ENCODE results near the gene DSTYK.

DSTYK gene

DNA sequence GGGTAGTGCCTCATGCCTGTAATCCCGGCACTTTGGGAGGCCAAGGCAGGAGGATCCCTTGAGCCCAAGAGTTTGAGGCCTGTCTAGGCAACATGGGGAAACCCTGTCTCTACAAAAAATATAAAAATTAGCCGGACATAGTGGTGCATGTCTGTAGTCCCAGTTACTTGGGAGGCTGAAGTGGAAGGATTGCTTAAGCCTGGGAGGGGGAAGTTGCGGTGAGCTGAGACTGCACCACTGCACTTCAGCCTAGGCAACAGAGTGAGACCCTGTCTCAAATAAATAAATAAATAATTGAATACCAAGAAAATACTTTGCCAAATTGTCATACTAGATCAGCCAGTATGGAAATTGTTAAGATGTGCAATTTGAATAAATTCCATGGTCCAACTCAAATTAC, 83.9 kb downstream of the DSTYK start:
- no peak for TF ChIP-seq EZH2phosphoT487 (IDR thresholded peaks at IDR 0.05; ENCODE audit: borderline replicate concordance)
- TF ChIP-seq, protein P1, sequence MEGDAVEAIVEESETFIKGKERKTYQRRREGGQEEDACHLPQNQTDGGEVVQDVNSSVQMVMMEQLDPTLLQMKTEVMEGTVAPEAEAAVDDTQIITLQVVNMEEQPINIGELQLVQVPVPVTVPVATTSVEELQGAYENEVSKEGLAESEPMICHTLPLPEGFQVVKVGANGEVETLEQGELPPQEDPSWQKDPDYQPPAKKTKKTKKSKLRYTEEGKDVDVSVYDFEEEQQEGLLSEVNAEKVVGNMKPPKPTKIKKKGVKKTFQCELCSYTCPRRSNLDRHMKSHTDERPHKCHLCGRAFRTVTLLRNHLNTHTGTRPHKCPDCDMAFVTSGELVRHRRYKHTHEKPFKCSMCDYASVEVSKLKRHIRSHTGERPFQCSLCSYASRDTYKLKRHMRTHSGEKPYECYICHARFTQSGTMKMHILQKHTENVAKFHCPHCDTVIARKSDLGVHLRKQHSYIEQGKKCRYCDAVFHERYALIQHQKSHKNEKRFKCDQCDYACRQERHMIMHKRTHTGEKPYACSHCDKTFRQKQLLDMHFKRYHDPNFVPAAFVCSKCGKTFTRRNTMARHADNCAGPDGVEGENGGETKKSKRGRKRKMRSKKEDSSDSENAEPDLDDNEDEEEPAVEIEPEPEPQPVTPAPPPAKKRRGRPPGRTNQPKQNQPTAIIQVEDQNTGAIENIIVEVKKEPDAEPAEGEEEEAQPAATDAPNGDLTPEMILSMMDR (conservative IDR thresholded peaks at IDR 0.05; ENCODE audit: low read length), result no peak
- Histone ChIP-seq H3K4me3 (ENCODE audit: low read length, poor library complexity, severe bottlenecking) (no peak overlapping the region), H3K9me2 (replicated peaks; ENCODE audit: low read depth, low read length) (no peaks in the 10 kb centered on the region), H3K4me1 (ENCODE audit: insufficient read depth, low read length, poor library complexity, severe bottlenecking) (peaks cover 4% of the 10 kb centered on the region), H3K9me3 (ENCODE audit: insufficient read depth, low read depth, low read length) (no peaks in the 10 kb centered on the region), H3K36me3 (ENCODE audit: insufficient read depth, low read length) (no peaks in the 10 kb centered on the region), H3K4me2 (ENCODE audit: low read depth, low read length, poor library complexity, severe bottlenecking) (no peak overlapping the region), H2AFZ (ENCODE audit: low read length) (no peak overlapping the region), H3K9ac (ENCODE audit: low read depth, low read length, poor library complexity, severe bottlenecking) (no peak overlapping the region), H4K20me1 (ENCODE audit: insufficient read depth, low read length, poor library complexity, severe bottlenecking) (no peaks in the 10 kb centered on the region), H3K79me2 (ENCODE audit: insufficient read depth, low read length) (no peaks in the 10 kb centered on the region), H3K27me3 (ENCODE audit: insufficient read depth, low read length, poor library complexity, severe bottlenecking) (no peaks in the 10 kb centered on the region), H3F3A (ENCODE audit: low read depth) (no peaks in the 10 kb centered on the region)

DNA sequence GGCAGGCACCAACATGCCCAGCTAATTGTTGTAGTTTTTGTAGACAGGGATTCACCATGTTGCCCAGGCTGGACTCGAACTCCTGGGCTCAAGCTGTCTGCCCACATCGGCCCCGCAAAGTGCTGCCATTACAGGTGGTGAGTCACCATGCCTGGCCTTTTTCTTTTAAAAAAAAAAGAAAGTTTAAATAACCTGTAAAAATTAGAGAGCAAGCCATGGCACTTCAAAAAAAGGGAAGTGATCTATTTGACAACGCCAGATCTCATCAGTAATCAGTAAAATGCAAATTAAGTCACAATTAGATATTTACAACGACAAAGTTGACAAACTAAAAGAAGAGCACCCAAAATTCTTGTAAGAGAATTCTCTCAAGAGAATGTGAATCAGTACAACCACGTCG, 86.8 kb downstream of the DSTYK start:
- 0 out of 2 replicates have a peak overlapping the region, but pooled peaks have one; percentile 22 for H2AFZ ChIP-seq (ENCODE audit: low read length)
- no peak overlapping the region for H3K4me3 ChIP-seq (ENCODE audit: low read length, poor library complexity, severe bottlenecking)
- TF ChIP-seq EZH2phosphoT487 (IDR thresholded peaks at IDR 0.05; ENCODE audit: borderline replicate concordance), result no peak
- TF ChIP-seq, protein P1 (conservative IDR thresholded peaks at IDR 0.05; ENCODE audit: low read length), result no peak
- H3K9ac ChIP-seq (ENCODE audit: low read depth, low read length, poor library complexity, severe bottlenecking), result no peak overlapping the region
- peaks cover 23% of the 10 kb centered on the region for H3K4me1 ChIP-seq (ENCODE audit: insufficient read depth, low read length, poor library complexity, severe bottlenecking)
- no peaks in the 10 kb centered on the region for H3K36me3 ChIP-seq (ENCODE audit: insufficient read depth, low read length)
- H3K27me3 ChIP-seq (ENCODE audit: insufficient read depth, low read length, poor library complexity, severe bottlenecking), result no peaks in the 10 kb centered on the region
- no peak overlapping the region for H3K4me2 ChIP-seq (ENCODE audit: low read depth, low read length, poor library complexity, severe bottlenecking)
- H4K20me1 ChIP-seq (ENCODE audit: insufficient read depth, low read length, poor library complexity, severe bottlenecking), result peaks cover 20% of the 10 kb centered on the region
- no peaks in the 10 kb centered on the region for H3K9me2 ChIP-seq (replicated peaks; ENCODE audit: low read depth, low read length)
- H3K79me2 ChIP-seq (ENCODE audit: insufficient read depth, low read length), result peaks cover 21% of the 10 kb centered on the region
- H3F3A ChIP-seq (ENCODE audit: low read depth), result no peaks in the 10 kb centered on the region
- H3K9me3 ChIP-seq (ENCODE audit: insufficient read depth, low read depth, low read length), result no peaks in the 10 kb centered on the region

- peak overlapping the region; percentile 96 for H3K9ac ChIP-seq (ENCODE audit: low read depth, low read length, poor library complexity, severe bottlenecking)
- H3K4me3 ChIP-seq (ENCODE audit: low read length, poor library complexity, severe bottlenecking), result peak overlapping the region; percentile 100
Observed at GRCh38 chr1:205122489-205122882, 89.0 kb downstream of the DSTYK start.

More at GRCh38 chr1:205122489-205122882, 89.0 kb downstream of the DSTYK start:
- Histone ChIP-seq H3K4me1 (ENCODE audit: insufficient read depth, low read length, poor library complexity, severe bottlenecking) (peaks cover 38% of the 10 kb centered on the region), H3K27me3 (ENCODE audit: insufficient read depth, low read length, poor library complexity, severe bottlenecking) (no peaks in the 10 kb centered on the region), H2AFZ (ENCODE audit: low read length) (peak overlapping the region; percentile 97), H4K20me1 (ENCODE audit: insufficient read depth, low read length, poor library complexity, severe bottlenecking) (peaks cover 38% of the 10 kb centered on the region), H3K79me2 (ENCODE audit: insufficient read depth, low read length) (peaks cover 42% of the 10 kb centered on the region), H3K9me2 (replicated peaks; ENCODE audit: low read depth, low read length) (no peaks in the 10 kb centered on the region), H3K36me3 (ENCODE audit: insufficient read depth, low read length) (no peaks in the 10 kb centered on the region), H3K4me2 (ENCODE audit: low read depth, low read length, poor library complexity, severe bottlenecking) (peak overlapping the region; percentile 93), H3F3A (ENCODE audit: low read depth) (peaks cover 3% of the 10 kb centered on the region; the same call in 1 of the 2 replicates), H3K9me3 (ENCODE audit: insufficient read depth, low read depth, low read length) (no peaks in the 10 kb centered on the region)
- TF ChIP-seq EZH2phosphoT487 (IDR thresholded peaks at IDR 0.05; ENCODE audit: borderline replicate concordance), result no peak
- TF ChIP-seq, protein P1 (conservative IDR thresholded peaks at IDR 0.05; ENCODE audit: low read length), result peak; percentile 30; the same call in 1 of the 2 replicates
